NCI-H2196 (cell line): ENCODE data around the gene PDGFC.
"Not testable (repeated sequence)": the region's sequence is repeated elsewhere in the genome, so short reads cannot be mapped to it uniquely, and the experiment has no call there.

ENCODE experiments used
- DNase-seq: peaks from one replicate; lab custom pipeline; 2025; ENCODE audit not compliant: unreplicated experiment; lab: John Stamatoyannopoulos, UW

PDGFC gene

GRCh38 chr4:156952078-156952759, 19.4 kb downstream of the PDGFC start:
- DNase-seq, result no peak

- DNase-seq, result no peak
These were observed 20.7 kb downstream of the PDGFC start for GRCh38 chr4:156950948-156951347.

- DNase-seq, result no peak
These were observed 21.5 kb downstream of the PDGFC start for GRCh38 chr4:156950090-156950489.

DNA sequence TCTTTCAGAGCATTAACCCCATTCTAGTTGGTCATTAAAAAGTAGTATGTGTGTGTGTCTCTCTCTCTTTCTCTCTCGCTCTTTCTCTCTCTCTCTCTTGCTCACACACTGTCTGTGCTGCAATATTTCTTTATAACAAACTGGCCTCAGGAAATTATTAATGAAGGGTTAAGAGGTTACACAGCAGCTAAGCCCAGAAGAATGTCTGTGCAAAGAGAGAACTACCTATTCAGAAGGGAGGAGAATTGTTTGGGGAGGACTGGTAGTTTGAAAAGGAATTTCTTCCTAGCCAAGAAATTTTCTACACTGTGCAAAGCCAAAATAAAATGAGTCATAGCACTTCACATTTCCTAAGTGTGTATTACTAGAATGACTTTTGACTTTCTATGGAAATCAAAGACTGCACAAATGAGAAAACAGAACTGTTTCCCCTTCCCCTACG, 22.2 kb downstream of the PDGFC start:
- DNase-seq, result peak; percentile 9

GRCh38 chr4:156948738-156949137, 22.9 kb downstream of the PDGFC start:
- DNase-seq, result no peak

- DNase-seq, result no peak
These were observed 23.5 kb downstream of the PDGFC start for GRCh38 chr4:156948133-156948532.

DNA sequence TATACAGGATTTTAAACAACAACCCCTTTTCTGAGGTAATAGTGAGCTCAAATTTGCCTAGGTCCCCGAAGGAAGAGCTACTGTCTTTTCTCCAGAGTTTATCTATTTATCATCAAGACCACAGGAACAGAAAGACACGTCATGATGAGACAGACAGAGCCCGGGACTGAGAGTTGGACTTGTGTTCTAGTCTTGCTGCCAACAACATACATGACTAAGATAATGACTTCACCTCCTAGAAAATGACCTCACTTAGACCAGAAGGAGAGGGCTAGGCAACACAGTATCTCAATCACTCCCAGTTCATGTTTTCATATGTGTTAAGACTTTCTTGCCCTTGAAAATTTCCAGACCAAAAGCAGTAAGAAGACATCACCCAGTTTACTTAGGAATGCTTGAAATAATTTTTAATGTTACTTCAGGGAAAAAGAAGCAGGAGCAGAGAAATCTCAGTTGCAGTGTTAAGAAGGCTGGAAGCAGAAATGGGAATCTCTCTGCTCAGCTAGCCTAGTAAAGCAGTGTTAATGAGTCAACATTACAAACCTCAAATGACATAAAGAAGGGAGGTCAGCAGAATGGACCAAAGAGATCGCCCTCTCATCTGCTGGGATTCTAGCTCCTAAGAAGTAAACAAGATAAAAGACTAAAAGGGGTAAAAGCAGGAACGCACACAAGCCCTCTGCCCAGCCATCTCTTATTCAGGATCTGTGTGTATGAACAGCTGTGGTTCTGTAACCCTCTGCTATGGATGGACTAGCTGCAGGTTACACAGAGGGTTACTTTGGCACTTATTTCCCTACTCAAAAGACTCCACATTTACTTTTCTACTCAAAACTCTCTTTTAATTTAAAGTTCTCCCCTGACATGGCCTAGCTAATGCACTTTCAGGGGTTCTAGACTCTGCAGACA, 24.8 kb downstream of the PDGFC start:
- DNase-seq, result no peak

DNA sequence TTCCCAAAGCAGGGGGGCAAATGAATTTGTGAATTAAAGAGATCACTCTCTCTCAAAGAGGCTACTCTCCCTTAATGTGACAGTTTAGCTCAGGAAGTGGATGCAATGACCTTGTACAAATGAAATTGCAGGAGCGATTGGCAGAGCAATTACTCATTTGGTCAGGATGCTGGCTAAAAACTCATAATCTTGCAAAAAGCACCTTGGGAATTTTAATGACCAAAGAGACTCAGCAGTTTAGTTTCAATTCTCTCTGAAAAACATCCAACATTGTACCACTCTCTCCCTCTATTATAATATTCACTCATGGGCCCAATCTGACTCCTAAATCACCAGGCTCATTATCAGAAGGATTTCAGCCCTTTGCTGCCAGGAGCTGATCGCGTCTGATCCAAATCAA, 26.1 kb downstream of the PDGFC start:
- no peak for DNase-seq

GRCh38 chr4:156942991-156943390, 28.6 kb downstream of the PDGFC start:
- DNase-seq, result no peak

DNA sequence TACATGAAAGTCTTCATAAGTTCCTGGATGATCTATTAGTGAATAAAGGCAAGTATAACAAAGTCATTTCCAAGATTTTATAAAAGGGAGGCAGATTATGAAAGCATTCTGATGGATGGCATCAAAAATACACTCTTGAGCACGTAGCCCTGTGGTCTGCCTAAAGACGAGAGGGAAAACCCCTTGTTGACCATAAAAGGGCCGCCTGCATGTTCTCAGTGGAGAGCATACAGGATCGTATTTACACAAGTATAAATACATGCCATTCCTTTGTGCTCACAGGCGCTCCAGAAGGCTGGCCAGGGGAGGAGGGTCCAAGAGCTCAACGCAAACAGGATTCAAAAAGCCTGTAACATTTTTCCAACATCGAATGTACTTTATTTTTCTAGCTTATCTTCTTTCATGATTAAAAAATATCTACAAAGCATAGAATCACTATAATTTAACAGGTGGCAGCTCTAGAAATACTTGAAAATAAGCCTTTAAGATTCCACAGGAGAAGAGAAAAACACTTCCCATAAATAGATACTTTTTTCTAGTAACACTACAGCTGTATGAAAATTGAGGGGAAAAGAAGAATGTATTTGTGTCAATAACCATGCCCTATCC, 29.6 kb downstream of the PDGFC start:
- DNase-seq, result peak; percentile 50

- DNase-seq, result no peak
These were observed 31.8 kb downstream of the PDGFC start for GRCh38 chr4:156939801-156940200.

DNA sequence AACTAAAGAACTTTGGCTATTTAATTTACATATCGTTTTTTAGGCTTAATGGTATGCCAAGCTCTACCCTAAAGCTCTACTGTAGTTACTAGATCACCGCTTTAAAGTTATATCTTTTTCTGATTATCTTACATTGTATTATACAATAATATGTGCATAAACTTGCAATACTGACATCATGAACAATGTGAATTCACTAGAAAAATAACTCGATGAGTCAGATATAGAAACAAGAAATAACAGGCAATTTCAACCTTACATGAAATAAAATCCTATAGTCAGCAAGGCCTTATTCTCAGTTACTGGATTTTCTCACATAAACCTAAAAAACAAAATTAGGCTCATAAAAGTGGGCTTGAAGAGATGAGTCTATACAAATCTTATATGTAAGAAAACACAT, 32.5 kb downstream of the PDGFC start:
- DNase-seq, result no peak

- no peak for DNase-seq
These were observed 37.4 kb downstream of the PDGFC start for GRCh38 chr4:156934259-156934635.

- DNase-seq, result no peak
These were observed 37.9 kb downstream of the PDGFC start for GRCh38 chr4:156933633-156934258.

DNA sequence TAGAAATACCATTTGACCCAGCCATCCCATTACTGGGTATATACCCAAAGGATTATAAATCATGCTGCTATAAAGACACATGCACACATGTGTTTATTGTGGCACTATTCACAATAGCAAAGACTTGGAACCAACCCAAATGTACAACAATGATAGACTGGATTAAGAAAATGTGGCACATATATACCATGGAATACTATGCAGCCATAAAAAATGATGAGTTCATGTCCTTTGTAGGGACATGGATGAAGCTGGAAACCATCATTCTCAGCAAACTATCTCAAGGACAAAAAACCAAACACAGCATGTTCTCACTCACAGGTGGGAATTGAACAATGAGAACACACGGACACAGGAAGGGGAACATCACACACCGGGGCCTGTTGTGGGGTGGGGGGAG, 39.2 kb downstream of the PDGFC start:
- not testable (repeated sequence) for DNase-seq

DNA sequence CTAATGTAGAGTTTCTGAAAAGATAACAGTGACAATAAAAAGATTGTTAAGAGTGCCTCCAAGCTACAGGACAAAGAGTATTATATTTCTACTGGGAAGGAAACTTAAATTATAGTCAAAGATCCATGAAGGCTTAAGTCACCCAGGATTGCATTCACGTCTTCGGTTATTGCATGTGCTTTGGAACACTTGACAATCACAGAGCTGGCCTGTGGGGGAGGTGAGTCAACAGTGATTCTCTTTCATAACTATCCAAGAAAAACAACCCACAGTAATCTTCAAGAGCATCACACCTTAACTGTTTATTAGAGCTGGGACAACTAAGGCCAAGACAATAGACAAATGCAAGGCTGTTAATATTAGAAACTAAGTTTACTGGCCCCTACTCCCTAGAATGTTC, 40.3 kb downstream of the PDGFC start:
- peak; percentile 25 for DNase-seq

- no peak for DNase-seq
These were observed 42.1 kb downstream of the PDGFC start for GRCh38 chr4:156929386-156930105.

DNA sequence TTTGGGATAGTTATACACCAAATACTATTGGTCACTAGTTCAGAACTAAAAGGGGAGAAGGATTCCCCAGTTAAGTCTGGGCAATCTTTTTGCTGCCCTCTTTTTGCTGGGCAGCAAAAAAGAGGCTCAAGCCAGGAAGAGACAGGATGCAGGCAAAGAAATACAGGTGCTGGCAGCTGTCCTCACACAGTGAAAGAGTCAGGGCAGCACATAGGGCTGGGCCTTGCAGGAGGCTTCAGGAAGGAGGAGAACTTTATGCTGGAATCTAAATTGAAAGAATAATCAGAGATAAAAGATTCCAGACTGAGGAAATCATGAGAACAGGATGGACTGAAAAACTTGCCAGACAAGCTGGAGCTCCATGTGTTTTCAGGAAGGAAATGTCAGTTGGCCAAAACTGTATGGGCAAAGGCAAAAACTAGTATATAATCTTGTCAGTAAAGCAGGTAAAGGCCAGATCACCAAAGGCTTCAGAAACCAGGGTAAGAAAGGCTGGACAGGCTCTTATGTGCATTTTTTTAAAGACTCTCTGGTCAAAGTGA, 46.8 kb downstream of the PDGFC start:
- DNase-seq, result no peak

- DNase-seq, result no peak
These were observed 48.1 kb downstream of the PDGFC start for GRCh38 chr4:156923525-156923924.

DNA sequence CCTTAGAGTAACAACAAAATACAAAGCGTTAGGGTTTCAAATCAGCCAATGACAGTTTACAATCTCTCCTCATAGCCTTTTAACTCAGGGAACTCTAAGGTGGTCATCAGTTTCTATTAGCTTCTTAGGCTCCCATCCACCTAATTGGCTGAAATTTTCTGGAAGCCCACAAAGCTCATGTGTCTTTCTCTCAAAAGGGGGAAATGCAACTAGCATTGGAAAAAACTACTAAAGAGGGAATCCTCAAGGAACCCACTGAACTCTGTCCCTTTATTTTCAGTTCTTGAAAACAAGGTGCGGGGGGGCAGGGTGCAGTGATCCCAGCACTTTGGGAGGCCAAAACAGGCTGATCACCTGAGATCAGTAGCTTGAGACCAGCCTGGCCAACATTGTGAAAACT, 56.4 kb downstream of the PDGFC start:
- no peak for DNase-seq

DNA sequence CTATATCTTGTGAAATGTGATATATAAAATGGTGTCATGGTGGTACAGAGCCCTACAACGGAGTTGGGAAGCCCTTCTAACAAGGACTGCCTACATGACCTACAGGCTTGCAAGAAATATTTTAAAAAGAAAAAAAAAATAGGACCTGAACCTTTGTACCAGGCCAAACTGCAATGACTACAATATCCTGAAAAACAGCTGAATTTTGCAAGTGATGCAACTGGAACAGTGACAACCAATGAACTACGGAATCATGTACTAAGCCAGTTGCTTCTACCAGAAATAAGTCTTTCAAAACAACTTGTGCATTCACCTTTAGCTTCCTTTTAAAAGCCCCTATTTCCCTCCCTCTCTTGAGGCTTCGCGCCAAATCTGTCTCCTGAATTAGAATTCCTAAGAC, 58.4 kb downstream of the PDGFC start:
- DNase-seq, result no peak
